Activated CD8-positive, alpha-beta T cell treated with anti-CD3 and anti-CD28 coated beads, Interleukin-2, amount 10 ng/mL, durations not matched to agents 7 days and 5 days (primary cell): ENCODE measurements around the gene CCDC40. TPM values are rescaled to one million over a fixed set of nuclear protein-coding genes. Genes with fewer than 3 reads are reported as not detected.
"Not testable (repeated sequence)": the region's sequence is repeated elsewhere in the genome, so short reads cannot be mapped to it uniquely, and the experiment has no call there.

ENCODE experiments used
- ATAC-seq: fragments of 150-1000 bp; cut with Tn5 transposase; one replicate; pipeline ENCODE4 v1.10.0; 2021; ENCODE audit warnings: moderate library complexity
- CTCF ChIA-PET: fragments of 350-600 bp; sonication (Branson Sonifier 250); formaldehyde crosslinking; loops from one replicate; lab custom pipeline; 2021; ENCODE audit warnings: antibody characterized with exemption; lab: Charles Lee
- POLR2A ChIA-PET: fragments of 350-600 bp; sonication (Branson Sonifier 250); formaldehyde crosslinking; loops from one replicate; lab custom pipeline; 2021; ENCODE audit warnings: antibody characterized with exemption; lab: Charles Lee
- DNase-seq: peaks from one replicate; pipeline ENCODE4 v3.0.0-alpha.2; 2020
- H3K27ac Mint-ChIP-seq: one replicate; pipeline ENCODE4 v1.8.0; 2021; ENCODE audit warnings: mild to moderate bottlenecking, mixed read lengths
- H3K27me3 Mint-ChIP-seq: one replicate; pipeline ENCODE4 v1.8.0; 2021; ENCODE audit warnings: low read depth, mixed read lengths
- H3K36me3 Mint-ChIP-seq: one replicate; pipeline ENCODE4 v1.8.0; 2021; ENCODE audit warnings: low read depth, mixed read lengths
- H3K4me1 Mint-ChIP-seq: one replicate; pipeline ENCODE4 v1.8.0; 2021; ENCODE audit warnings: low read depth, mixed read lengths
- H3K4me3 Mint-ChIP-seq: one replicate; pipeline ENCODE4 v1.8.0; 2021; ENCODE audit warnings: mild to moderate bottlenecking, mixed read lengths
- H3K9me3 Mint-ChIP-seq: one replicate; pipeline ENCODE4 v1.8.0; 2022; ENCODE audit warnings: mixed read lengths; ENCODE audit not compliant: insufficient read depth
- total RNA-seq, 2 experiments: library from RNA; stranded (reverse); gene quantifications; one replicate each; pipeline ENCODE4 v1.2.3, GENCODE V29; 2021

CCDC40 gene
- total RNA-seq, 2 experiments from 2014 or later: not detected

- H3K4me1 Mint-ChIP-seq: peaks cover 52% of the 10 kb centered on the region
- H3K27ac Mint-ChIP-seq: peak overlapping the region; percentile 50
- H3K27me3 Mint-ChIP-seq: no peaks in the 10 kb centered on the region
- H3K9me3 Mint-ChIP-seq: no peaks in the 10 kb centered on the region
- no peaks in the 10 kb centered on the region for H3K36me3 Mint-ChIP-seq
- peak; percentile 26 for ATAC-seq
- peak overlapping the region; percentile 70 for H3K4me3 Mint-ChIP-seq
- DNase-seq: no peak
- POLR2A ChIA-PET: interaction anchor here (0.8 kb wide), 1 partner anchor 152 kb away, joined by 3 read pairs; no protein-coding TSS in a partner anchor
- CTCF ChIA-PET: interaction anchor here (1.0 to 2.8 kb wide), 8 partner anchors 11 to 203 kb away, joined by 3 to 10 read pairs (median 4); partner anchors contain the start of gene CBX4
These were observed 44.4 kb upstream of the CCDC40 start for GRCh38 chr17:79991924-79992648.

GRCh38 chr17:79992649-79993389 is 43.6 kb upstream of the CCDC40 start:
- Mint-ChIP-seq H3K9me3 (no peaks in the 10 kb centered on the region), H3K36me3 (no peaks in the 10 kb centered on the region), H3K27ac (peak overlapping the region; percentile 50), H3K27me3 (no peaks in the 10 kb centered on the region), H3K4me1 (peaks cover 59% of the 10 kb centered on the region), H3K4me3 (peak overlapping the region; percentile 70)
- DNase-seq (no peak), ATAC-seq (no peak)
- POLR2A ChIA-PET: interaction anchor here (0.8 to 1.8 kb wide), 2 partner anchors 152 to 153 kb away, joined by 3 to 5 read pairs; partner anchors contain the start of gene CBX4
- CTCF ChIA-PET: interaction anchor here (0.9 to 2.8 kb wide), 15 partner anchors 10 to 204 kb away, joined by 3 to 12 read pairs (median 4); partner anchors contain the start of genes CBX4 and CBX8

- ChIA-PET CTCF (interaction anchor here (0.7 to 2.8 kb wide), 19 partner anchors 9 to 252 kb away, joined by 3 to 12 read pairs (median 4); partner anchors contain the start of genes CBX4, CBX8 and GAA), POLR2A (interaction anchor here (0.7 to 1.8 kb wide), 2 partner anchors 154 to 155 kb away, joined by 3 to 5 read pairs; partner anchors contain the start of gene CBX4)
- DNase-seq (peak; percentile 65), ATAC-seq (peak; percentile 21)
- Mint-ChIP-seq H3K4me1 (peaks cover 65% of the 10 kb centered on the region), H3K4me3 (peak overlapping the region; percentile 70), H3K27ac (peak overlapping the region; percentile 50), H3K36me3 (peaks cover 2% of the 10 kb centered on the region), H3K9me3 (no peaks in the 10 kb centered on the region), H3K27me3 (no peaks in the 10 kb centered on the region)
These were observed 42.8 kb upstream of the CCDC40 start for GRCh38 chr17:79993390-79994227.

- CTCF ChIA-PET: interaction anchor here (0.7 to 2.8 kb wide), 17 partner anchors 9 to 252 kb away, joined by 3 to 12 read pairs (median 4); partner anchors contain the start of genes CBX4, CBX8 and GAA
- ATAC-seq, H3K9me3 Mint-ChIP-seq, DNase-seq, H3K27ac Mint-ChIP-seq, H3K4me3 Mint-ChIP-seq, H3K27me3 Mint-ChIP-seq, H3K36me3 Mint-ChIP-seq: not testable (repeated sequence)
- H3K4me1 Mint-ChIP-seq: peaks cover 67% of the 10 kb centered on the region
- POLR2A ChIA-PET: interaction anchor here (0.7 to 1.8 kb wide), 2 partner anchors 155 kb away, joined by 3 to 5 read pairs; partner anchors contain the start of gene CBX4
These were observed 42.2 kb upstream of the CCDC40 start for GRCh38 chr17:79994228-79994569.

- peaks cover 68% of the 10 kb centered on the region for H3K4me1 Mint-ChIP-seq
- DNase-seq (no peak), ATAC-seq (no peak)
- no peaks in the 10 kb centered on the region for H3K9me3 Mint-ChIP-seq
- peaks cover 2% of the 10 kb centered on the region for H3K36me3 Mint-ChIP-seq
- ChIA-PET POLR2A (interaction anchor here (0.6 kb wide), 1 partner anchor 31 kb away, joined by 3 read pairs; no protein-coding TSS in a partner anchor), CTCF (interaction anchor here (1.0 to 2.8 kb wide), 13 partner anchors 8 to 253 kb away, joined by 3 to 12 read pairs (median 6); partner anchors contain the start of genes CBX4, CBX8 and GAA)
- H3K27me3 Mint-ChIP-seq: no peaks in the 10 kb centered on the region
- H3K27ac Mint-ChIP-seq: no peak overlapping the region
- no peak overlapping the region for H3K4me3 Mint-ChIP-seq
These were observed 41.8 kb upstream of the CCDC40 start for GRCh38 chr17:79994602-79995001.

- no peak overlapping the region for H3K4me3 Mint-ChIP-seq
- H3K27ac Mint-ChIP-seq: peak overlapping the region; percentile 5
- no peaks in the 10 kb centered on the region for H3K27me3 Mint-ChIP-seq
- CTCF ChIA-PET: interaction anchor here (1.0 kb wide), 2 partner anchors 10 to 188 kb away, joined by 3 read pairs; no protein-coding TSS in a partner anchor
- H3K4me1 Mint-ChIP-seq: peaks cover 68% of the 10 kb centered on the region
- ATAC-seq (no peak), DNase-seq (no peak)
- no peaks in the 10 kb centered on the region for H3K9me3 Mint-ChIP-seq
- H3K36me3 Mint-ChIP-seq: peaks cover 2% of the 10 kb centered on the region
- POLR2A ChIA-PET: no interaction called here
These were observed 40.7 kb upstream of the CCDC40 start for GRCh38 chr17:79995696-79996095.

- H3K4me3 Mint-ChIP-seq: peak overlapping the region; percentile 25
- ChIA-PET POLR2A (interaction anchor here (0.6 to 1.0 kb wide), 2 partner anchors 157 to 201 kb away, joined by 3 to 5 read pairs; partner anchors contain the start of gene CBX4), CTCF (interaction anchor here (1.0 to 4.9 kb wide), 4 partner anchors 9 to 105 kb away, joined by 4 to 52 read pairs (median 6); partner anchors contain the start of gene GAA)
- peak overlapping the region; percentile 99 for H3K27ac Mint-ChIP-seq
- H3K36me3 Mint-ChIP-seq: peaks cover 2% of the 10 kb centered on the region
- ATAC-seq (no peak), DNase-seq (no peak)
- no peaks in the 10 kb centered on the region for H3K9me3 Mint-ChIP-seq
- no peaks in the 10 kb centered on the region for H3K27me3 Mint-ChIP-seq
- peaks cover 62% of the 10 kb centered on the region for H3K4me1 Mint-ChIP-seq
These were observed 40.2 kb upstream of the CCDC40 start for GRCh38 chr17:79996291-79996690.

- H3K27ac Mint-ChIP-seq: peak overlapping the region; percentile 99
- no peaks in the 10 kb centered on the region for H3K27me3 Mint-ChIP-seq
- ATAC-seq (peak; percentile 98), DNase-seq (peak; percentile 91)
- POLR2A ChIA-PET: interaction anchor here (0.6 to 1.0 kb wide), 3 partner anchors 104 to 202 kb away, joined by 3 to 5 read pairs (median 3); partner anchors contain the start of genes CBX4 and GAA
- H3K36me3 Mint-ChIP-seq: peaks cover 2% of the 10 kb centered on the region
- CTCF ChIA-PET: interaction anchor here (0.9 to 4.9 kb wide), 5 partner anchors 8 to 189 kb away, joined by 4 to 52 read pairs (median 4); partner anchors contain the start of gene GAA
- H3K4me1 Mint-ChIP-seq: peaks cover 59% of the 10 kb centered on the region
- H3K4me3 Mint-ChIP-seq: peak overlapping the region; percentile 72
- H3K9me3 Mint-ChIP-seq: no peaks in the 10 kb centered on the region
These were observed 39.3 kb upstream of the CCDC40 start for GRCh38 chr17:79997011-79997660.

- ChIA-PET CTCF (interaction anchor here (1.3 to 4.9 kb wide), 2 partner anchors 8 to 9 kb away, joined by 3 to 52 read pairs; no protein-coding TSS in a partner anchor), POLR2A (interaction anchor here (1.5 kb wide), 1 partner anchor 161 kb away, joined by 3 read pairs; the partner anchor contains the start of gene CBX4)
- Mint-ChIP-seq H3K4me3 (no peak overlapping the region), H3K27ac (no peak overlapping the region), H3K27me3 (no peaks in the 10 kb centered on the region), H3K36me3 (peaks cover 2% of the 10 kb centered on the region), H3K9me3 (no peaks in the 10 kb centered on the region), H3K4me1 (peaks cover 33% of the 10 kb centered on the region)
- no peak for ATAC-seq
- no peak for DNase-seq
These were observed 36.3 kb upstream of the CCDC40 start for GRCh38 chr17:80000136-80000535.
